ENCODE results near the gene MLLT11.

MLLT11 gene

GRCh38 chr1:151047925-151048644, 12.1 kb upstream of the MLLT11 start:
- peak; percentile 56 for TF ChIP-seq CTCF (IDR thresholded peaks at IDR 0.05; ENCODE audit: insufficient read depth, low read depth, low read length, missing control alignments)
- DNase-seq (ENCODE audit: low read depth), result peak; percentile 79
- peak overlapping the region; percentile 60 for H3K4me3 ChIP-seq (ENCODE audit: low read length)

- H3K4me3 ChIP-seq (ENCODE audit: low read length), result peak overlapping the region; percentile 60
- no peak for TF ChIP-seq CTCF (IDR thresholded peaks at IDR 0.05; ENCODE audit: insufficient read depth, low read depth, low read length, missing control alignments)
- no peak for DNase-seq (ENCODE audit: low read depth)
Observed at GRCh38 chr1:151048645-151049032, 11.6 kb upstream of the MLLT11 start.

GRCh38 chr1:151049458-151049857, 10.7 kb upstream of the MLLT11 start:
- no peak for DNase-seq (ENCODE audit: low read depth)
- H3K4me3 ChIP-seq (ENCODE audit: low read length), result no peak overlapping the region
- no peak for TF ChIP-seq CTCF (IDR thresholded peaks at IDR 0.05; ENCODE audit: insufficient read depth, low read depth, low read length, missing control alignments)

- no peak for TF ChIP-seq CTCF (IDR thresholded peaks at IDR 0.05; ENCODE audit: insufficient read depth, low read depth, low read length, missing control alignments)
- DNase-seq (ENCODE audit: low read depth), result no peak
Observed at GRCh38 chr1:151050051-151050688, 10.0 kb upstream of the MLLT11 start.

GRCh38 chr1:151051356-151052009, 8.7 kb upstream of the MLLT11 start:
- TF ChIP-seq CTCF (IDR thresholded peaks at IDR 0.05; ENCODE audit: insufficient read depth, low read depth, low read length, missing control alignments), result no peak
- H3K4me3 ChIP-seq (ENCODE audit: low read length), result no peak overlapping the region

More at GRCh38 chr1:151050051-151050688, 10.0 kb upstream of the MLLT11 start:
- no peak overlapping the region for H3K4me3 ChIP-seq (ENCODE audit: low read length)

GRCh38 chr1:151054971-151055547, 5.1 kb upstream of the MLLT11 start:
- DNase-seq (ENCODE audit: low read depth), result no peak
- no peak for TF ChIP-seq CTCF (IDR thresholded peaks at IDR 0.05; ENCODE audit: insufficient read depth, low read depth, low read length, missing control alignments)
- no peak overlapping the region for H3K4me3 ChIP-seq (ENCODE audit: low read length)

More at GRCh38 chr1:151051356-151052009, 8.7 kb upstream of the MLLT11 start:
- DNase-seq (ENCODE audit: low read depth), result no peak
